NB4 (cell line): ENCODE data around the gene MTHFR.

Source experiments
- DNase-seq: peaks from one replicate; pipeline ENCODE4 v3.0.0; 2010; ENCODE audit warnings: low read depth
- H3K4me3 ChIP-seq: one replicate; pipeline ENCODE4 v1.5.1; 2011; ENCODE audit warnings: mild to moderate bottlenecking, low read depth, low read length, moderate library complexity
- CTCF ChIP-seq: IDR thresholded peaks from one replicate; pipeline ENCODE4 v1.5.1; 2012; ENCODE audit warnings: low read depth, low read length
- MYC ChIP-seq: IDR thresholded peaks from 2 replicates; pipeline ENCODE4 v1.6.1; 2011; ENCODE audit warnings: low read depth, low read length
- POLR2A ChIP-seq: IDR thresholded peaks from 2 replicates; pipeline ENCODE4 v1.6.1; 2011; ENCODE audit warnings: mild to moderate bottlenecking; ENCODE audit not compliant: insufficient read length; ENCODE audit errors: extremely low read depth
- TF ChIP-seq, protein P1 (sequence below): IDR thresholded peaks from 2 replicates; pipeline ENCODE4 v1.6.1; 2011; ENCODE audit warnings: low read depth, low read length

The MTHFR gene

DNA sequence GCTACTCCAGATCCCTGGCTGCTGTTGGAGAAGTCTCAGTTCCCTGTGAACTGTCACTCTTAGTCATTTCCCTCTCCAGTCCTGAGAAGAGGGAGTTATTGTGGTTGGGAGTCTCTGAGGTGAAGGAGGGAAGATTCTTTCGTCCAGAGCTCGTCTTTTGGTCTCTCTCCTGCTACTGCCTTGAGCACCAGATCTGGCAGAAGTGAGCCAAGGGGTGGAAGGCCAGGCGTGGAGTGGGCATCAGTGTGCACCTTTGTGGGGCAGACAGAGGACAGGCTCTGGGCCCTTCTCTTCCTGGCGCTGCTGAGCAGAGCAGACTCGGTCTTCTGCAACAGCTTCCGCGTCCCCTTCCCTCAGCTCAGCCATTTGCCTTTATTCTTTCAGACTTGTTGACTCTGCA is 19.4 kb upstream of the MTHFR start:
- TF ChIP-seq MYC = no peak
- TF ChIP-seq POLR2A = no peak
- TF ChIP-seq CTCF = no peak
- TF ChIP-seq, protein P1, sequence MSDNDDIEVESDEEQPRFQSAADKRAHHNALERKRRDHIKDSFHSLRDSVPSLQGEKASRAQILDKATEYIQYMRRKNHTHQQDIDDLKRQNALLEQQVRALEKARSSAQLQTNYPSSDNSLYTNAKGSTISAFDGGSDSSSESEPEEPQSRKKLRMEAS = no peak
- H3K4me3 ChIP-seq = no peak overlapping the region
- no peak for DNase-seq

DNA sequence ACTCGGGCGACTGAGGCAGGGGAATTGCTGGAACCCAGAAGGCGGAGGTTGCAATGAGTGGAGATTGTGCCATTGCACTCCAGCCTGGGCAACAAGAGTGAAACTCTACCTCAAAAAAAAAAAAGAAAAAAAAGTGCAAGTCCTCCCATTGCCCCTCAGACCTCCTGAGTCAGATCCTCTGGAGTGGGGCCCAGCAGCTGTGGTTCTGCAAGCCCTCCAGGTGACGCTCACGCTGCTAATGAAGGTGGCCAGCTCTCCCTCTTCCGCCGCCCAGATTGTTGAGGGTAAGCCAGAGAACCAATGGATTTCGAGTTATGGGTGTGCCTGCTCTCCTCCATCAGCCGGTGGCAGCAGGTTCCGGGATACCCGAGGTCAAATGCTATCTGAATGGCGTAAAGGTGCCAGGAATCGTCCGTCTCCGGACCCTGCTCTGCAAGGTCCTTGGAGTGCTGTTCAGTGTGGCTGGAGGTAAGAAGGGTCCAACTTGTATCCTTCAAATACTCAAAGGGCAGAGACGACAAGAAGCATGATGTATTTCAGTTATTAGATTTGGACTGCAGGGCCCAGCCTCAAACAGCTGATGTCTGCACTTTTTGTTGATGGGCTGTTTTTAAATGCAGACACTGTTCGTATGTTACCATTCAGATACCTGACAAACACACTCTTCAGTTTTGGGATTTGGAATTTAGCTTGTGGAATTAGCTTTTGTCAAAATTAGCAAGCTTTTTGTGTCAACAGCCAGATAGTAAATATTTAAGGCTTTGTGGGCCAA is 17.8 kb upstream of the MTHFR start:
- no peak for TF ChIP-seq POLR2A
- TF ChIP-seq, protein P1 = no peak
- TF ChIP-seq CTCF = no peak
- TF ChIP-seq MYC = no peak
- no peak overlapping the region for H3K4me3 ChIP-seq
- no peak for DNase-seq

GRCh38 chr1:11822091-11822490 is 16.3 kb upstream of the MTHFR start:
- TF ChIP-seq, protein P1 = no peak
- TF ChIP-seq MYC (no peak), POLR2A (no peak), CTCF (no peak)
- no peak overlapping the region for H3K4me3 ChIP-seq
- DNase-seq = no peak

DNA sequence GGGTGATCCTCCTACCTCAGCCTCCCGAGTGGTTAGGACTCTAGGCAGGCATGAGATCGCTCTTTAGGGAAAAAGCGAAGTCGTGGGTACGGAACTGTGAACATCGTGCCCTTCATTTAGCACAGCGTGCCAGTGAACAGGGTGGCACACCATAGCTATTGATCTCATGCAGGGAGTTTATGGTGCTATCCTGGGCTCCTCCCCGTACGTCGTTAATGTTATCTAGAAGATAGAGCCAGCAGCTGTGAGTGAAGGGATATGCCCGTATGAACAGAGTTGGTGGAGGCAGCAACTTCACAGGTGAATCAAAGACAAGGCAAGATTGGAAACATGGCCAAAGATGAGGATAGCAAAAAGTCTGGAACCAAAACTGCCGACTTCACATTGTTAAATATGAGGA is 11.4 kb upstream of the MTHFR start:
- TF ChIP-seq MYC (no peak), POLR2A (no peak), CTCF (no peak)
- TF ChIP-seq, protein P1 = no peak
- no peak overlapping the region for H3K4me3 ChIP-seq
- DNase-seq = no peak

DNA sequence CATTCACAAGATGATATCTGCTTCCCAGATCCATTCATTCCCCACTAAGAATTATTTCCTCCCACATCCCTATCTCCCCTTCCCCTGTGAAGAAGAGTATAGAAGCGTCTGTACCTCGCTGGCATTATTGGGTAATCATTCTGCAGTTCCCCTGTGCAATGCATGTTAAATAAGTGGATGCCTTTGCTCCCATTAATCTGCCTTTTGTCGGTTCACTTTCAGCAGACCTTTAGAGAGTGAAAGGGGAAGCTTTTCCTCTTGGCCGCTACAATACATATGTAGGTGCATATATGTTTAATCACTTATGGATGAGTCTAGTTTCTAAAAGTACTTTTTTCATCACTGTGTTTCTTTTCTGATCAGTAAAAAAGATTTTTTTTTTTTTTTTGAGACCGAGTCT is 7.3 kb upstream of the MTHFR start:
- no peak for DNase-seq
- H3K4me3 ChIP-seq = no peak overlapping the region
- TF ChIP-seq CTCF (no peak), POLR2A (no peak), MYC (no peak)
- TF ChIP-seq, protein P1 = no peak
